Erythroblast (primary cell): ENCODE data around the gene CHST15.
"Not testable (repeated sequence)": the region's sequence is repeated elsewhere in the genome, so short reads cannot be mapped to it uniquely, and the experiment has no call there.

ENCODE experiments used
- DNase-seq, 2 experiments: peaks; one replicate each; lab custom pipeline; 2025; lab: John Stamatoyannopoulos, UW
- GATA1 ChIP-seq: IDR thresholded peaks from 2 replicates; pipeline ENCODE4 v1.6.1; 2011; ENCODE audit warnings: low read depth, mild to moderate bottlenecking, control low read depth, low read length, moderate library complexity
- POLR2A ChIP-seq: IDR thresholded peaks from 2 replicates; pipeline ENCODE4 v1.6.1; 2011; ENCODE audit warnings: mild to moderate bottlenecking, low read length

Gene CHST15

GRCh38 chr10:124041675-124042445 is 51.5 kb downstream of the CHST15 start:
- no peak for DNase-seq
- no peak for TF ChIP-seq GATA1
- no peak for TF ChIP-seq POLR2A

GRCh38 chr10:124040451-124041188 is 52.8 kb downstream of the CHST15 start:
- DNase-seq = no peak
- no peak for TF ChIP-seq POLR2A
- no peak for TF ChIP-seq GATA1

- TF ChIP-seq POLR2A (no peak), GATA1 (no peak)
These were observed 53.9 kb downstream of the CHST15 start for GRCh38 chr10:124039483-124040013.

GRCh38 chr10:124037784-124038183 is 55.6 kb downstream of the CHST15 start:
- DNase-seq = no peak
- TF ChIP-seq POLR2A = no peak
- no peak for TF ChIP-seq GATA1

More at GRCh38 chr10:124039483-124040013, 53.9 kb downstream of the CHST15 start:
- DNase-seq = no peak

GRCh38 chr10:124037286-124037685 is 56.1 kb downstream of the CHST15 start:
- no peak for DNase-seq
- TF ChIP-seq GATA1 (no peak), POLR2A (no peak)

GRCh38 chr10:124036746-124037145 is 56.7 kb downstream of the CHST15 start:
- no peak for DNase-seq
- TF ChIP-seq POLR2A (no peak), GATA1 (no peak)

GRCh38 chr10:124035928-124036558 is 57.4 kb downstream of the CHST15 start:
- no peak for TF ChIP-seq GATA1
- TF ChIP-seq POLR2A = no peak
- no peak for DNase-seq

- TF ChIP-seq POLR2A (no peak), GATA1 (no peak)
- DNase-seq = no peak
These were observed 58.0 kb downstream of the CHST15 start for GRCh38 chr10:124035306-124035927.

GRCh38 chr10:124034576-124035305 is 58.7 kb downstream of the CHST15 start:
- not testable (repeated sequence) for DNase-seq

- no peak for TF ChIP-seq GATA1
- no peak for DNase-seq
These were observed 59.5 kb downstream of the CHST15 start for GRCh38 chr10:124033887-124034218.

- no peak for TF ChIP-seq GATA1
- no peak for TF ChIP-seq POLR2A
These were observed 60.2 kb downstream of the CHST15 start for GRCh38 chr10:124032971-124033886.

GRCh38 chr10:124032087-124032935 is 61.1 kb downstream of the CHST15 start:
- TF ChIP-seq POLR2A = no peak
- TF ChIP-seq GATA1 = no peak

More at GRCh38 chr10:124032971-124033886, 60.2 kb downstream of the CHST15 start:
- no peak for DNase-seq

More at GRCh38 chr10:124032087-124032935, 61.1 kb downstream of the CHST15 start:
- no peak for DNase-seq
